NCI-H510A (cell line): ENCODE data around the gene ACLY.
"Not testable (repeated sequence)": the region's sequence is repeated elsewhere in the genome, so short reads cannot be mapped to it uniquely, and the experiment has no call there.

Experiments used
- DNase-seq: peaks from one replicate; lab custom pipeline; 2025; lab: John Stamatoyannopoulos, UW

Gene ACLY

DNA sequence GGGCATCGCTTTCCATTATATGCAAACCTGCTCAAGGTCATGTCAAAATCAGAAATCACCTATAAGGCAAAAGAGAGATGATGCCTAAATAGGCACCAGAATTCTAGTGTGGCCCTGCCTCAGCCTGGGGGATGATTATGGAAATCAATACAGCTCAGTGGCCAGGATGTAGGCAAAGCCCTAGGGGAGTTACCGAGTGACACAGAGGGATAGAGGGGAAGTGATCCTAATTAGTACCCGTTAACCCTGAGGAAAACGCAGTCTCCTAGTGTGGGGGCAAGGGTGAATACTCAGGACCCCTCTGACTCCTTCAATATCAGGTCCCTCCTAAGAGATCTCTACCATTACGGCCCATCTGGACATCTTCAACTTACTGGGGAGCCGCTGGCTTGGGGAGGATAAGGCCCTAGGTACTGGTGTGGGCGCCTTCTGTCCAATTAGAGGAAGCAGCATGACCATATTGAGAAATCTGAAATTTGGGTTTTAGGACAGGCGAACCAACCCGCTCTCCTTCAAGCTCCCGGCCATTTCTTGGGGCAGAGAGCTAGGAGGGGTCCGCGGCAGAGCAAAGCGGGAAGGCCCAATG, 83.4 kb downstream of the ACLY start:
- DNase-seq: no peak

DNA sequence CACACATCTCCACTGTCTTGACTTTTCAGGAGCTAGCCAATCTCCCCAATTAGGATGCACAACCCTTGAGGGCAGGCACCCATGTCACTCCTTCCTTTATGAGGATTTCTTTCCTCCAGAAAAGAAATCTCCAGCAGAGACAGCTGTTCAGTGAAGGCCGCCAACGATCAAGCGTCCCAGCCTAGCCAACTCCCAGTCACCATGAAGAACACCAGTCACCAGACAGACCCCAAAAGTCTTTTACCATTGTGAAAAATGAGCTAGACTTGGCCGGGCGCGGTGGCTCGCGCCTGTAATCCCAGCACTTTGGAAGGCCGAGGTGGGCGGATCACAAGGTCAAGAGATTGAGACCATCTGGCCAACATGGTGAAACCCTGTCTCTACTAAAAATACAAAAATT, 88.8 kb downstream of the ACLY start:
- DNase-seq: not testable (repeated sequence)

DNA sequence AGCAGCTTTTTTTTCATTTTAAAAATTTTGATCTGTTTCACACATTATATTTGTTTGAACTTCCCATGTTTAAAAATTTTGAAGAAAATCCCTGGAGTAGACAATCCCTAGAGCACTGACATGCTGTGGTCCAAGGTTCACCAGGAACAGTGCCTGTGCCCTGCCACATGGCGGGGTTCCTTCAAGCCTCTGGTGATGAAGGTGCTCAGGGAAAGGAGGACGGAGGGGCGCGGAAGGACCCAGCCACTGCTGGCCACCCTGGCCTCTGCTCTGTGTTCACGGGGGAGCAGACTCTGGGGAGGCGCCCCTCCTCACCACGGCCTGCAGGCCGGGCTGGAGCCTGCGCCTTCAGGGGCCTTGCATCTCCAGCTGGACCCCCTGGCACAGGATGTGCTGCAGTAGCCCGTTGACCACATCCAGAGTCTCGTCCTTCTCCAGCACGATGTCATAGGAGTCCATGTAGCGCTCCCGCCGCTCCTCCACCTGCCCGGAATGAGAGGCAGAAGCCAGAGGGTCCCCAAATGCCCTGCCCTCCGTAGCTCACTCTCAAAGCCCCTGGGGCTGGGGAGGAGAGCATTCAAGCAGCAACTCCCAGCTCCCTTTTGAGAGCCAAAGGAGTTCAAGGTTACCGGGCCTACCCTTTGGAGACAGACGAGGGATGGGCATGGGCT, 93.4 kb downstream of the ACLY start:
- no peak for DNase-seq

DNA sequence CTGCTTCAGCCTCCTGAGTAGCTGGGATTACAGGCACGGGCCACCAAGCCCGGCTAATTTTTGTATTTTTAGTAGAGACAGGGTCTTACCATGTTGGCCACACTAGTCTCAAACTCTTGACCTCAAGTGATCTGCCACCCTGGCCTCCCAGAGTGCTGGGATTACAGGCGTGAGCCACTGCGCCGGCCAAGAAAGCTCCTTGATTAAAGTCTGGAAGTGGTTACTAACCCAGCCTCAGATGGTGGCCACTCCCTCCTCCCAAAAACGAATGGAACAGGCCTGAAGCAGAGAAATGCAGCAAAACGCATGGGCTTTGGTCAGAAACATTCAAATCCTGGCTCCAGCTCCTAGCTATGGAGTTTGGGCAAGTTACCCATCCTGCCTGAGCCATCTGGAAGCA, 94.7 kb downstream of the ACLY start:
- no peak for DNase-seq

DNA sequence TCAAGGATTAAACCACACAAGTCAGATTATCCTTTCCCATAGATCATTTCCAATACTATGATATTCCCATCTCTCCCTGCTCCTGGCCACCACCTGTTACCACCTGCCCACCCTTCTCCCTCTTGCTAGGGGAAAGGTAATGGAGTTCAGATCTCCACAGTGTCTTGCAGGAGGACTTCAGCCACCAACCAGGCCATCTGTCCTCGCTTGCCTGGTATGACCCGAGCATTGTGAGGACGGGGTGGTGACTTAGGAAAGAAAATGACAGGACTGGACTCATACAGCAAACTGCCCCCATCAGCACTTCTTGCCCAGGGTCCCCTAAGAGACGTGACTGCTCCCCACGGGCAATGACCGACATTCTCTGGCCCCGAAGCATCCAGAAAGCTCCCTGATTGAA, 95.2 kb downstream of the ACLY start:
- no peak for DNase-seq

DNA sequence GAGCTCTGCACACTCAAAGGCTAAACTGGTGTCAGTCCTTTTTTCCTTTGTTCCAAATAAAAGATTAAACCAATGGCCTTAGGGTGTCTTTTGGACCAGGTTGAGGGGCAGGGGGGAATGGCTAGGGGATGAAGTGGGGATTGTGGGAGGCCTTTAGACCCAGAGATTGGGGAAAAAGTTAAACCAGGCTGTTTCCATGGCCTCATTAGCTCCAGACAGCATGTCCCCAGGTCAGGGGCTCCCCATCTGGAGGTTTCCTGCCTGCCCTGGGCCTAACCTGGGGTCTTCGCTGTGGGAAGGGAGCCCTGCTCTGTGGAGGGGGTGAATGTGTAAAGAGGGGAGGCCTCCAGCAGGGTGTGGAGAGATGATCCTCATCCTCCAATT, 95.6 kb downstream of the ACLY start:
- no peak for DNase-seq

DNA sequence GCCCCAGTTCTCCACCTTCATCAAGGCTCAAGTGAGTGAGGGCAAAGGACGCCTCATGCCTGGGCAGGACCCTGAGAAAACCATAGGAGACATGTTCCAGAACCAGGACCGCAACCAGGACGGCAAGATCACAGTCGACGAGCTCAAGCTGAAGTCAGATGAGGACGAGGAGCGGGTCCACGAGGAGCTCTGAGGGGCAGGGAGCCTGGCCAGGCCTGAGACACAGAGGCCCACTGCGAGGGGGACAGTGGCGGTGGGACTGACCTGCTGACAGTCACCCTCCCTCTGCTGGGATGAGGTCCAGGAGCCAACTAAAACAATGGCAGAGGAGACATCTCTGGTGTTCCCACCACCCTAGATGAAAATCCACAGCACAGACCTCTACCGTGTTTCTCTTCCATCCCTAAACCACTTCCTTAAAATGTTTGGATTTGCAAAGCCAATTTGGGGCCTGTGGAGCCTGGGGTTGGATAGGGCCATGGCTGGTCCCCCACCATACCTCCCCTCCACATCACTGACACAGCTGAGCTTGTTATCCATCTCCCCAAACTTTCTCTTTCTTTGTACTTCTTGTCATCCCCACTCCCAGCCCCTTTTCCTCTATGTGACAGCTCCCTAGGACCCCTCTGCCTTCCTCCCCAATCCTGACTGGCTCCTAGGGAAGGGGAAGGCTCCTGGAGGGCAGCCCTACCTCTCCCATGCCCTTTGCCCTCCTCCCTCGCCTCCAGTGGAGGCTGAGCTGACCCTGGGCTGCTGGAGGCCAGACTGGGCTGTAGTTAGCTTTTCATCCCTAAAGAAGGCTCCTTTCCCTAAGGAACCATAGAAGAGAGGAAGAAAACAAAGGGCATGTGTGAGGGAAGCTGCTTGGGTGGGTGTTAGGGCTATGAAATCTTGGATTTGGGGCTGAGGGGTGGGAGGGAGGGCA, 96.3 kb downstream of the ACLY start:
- DNase-seq: no peak

DNA sequence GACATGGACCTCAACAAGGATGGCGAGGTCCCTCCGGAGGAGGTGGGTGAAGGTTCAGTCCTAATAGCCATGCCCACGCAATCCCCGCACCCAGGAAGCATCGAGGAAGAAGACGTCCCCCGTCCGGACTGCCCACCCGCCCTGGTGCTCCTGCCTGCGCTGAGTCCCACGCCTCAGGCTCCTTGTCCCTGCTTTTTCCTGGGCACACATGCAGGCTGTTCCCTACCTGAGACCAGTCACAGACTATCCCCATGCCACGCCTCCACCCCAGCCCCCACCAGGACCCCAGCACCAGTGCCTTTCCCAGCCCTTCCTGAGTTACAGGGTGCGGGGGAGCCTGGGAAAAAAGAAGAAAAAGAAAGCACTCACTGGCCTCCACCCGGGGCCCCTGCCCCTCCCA, 97.0 kb downstream of the ACLY start:
- no peak for DNase-seq

DNA sequence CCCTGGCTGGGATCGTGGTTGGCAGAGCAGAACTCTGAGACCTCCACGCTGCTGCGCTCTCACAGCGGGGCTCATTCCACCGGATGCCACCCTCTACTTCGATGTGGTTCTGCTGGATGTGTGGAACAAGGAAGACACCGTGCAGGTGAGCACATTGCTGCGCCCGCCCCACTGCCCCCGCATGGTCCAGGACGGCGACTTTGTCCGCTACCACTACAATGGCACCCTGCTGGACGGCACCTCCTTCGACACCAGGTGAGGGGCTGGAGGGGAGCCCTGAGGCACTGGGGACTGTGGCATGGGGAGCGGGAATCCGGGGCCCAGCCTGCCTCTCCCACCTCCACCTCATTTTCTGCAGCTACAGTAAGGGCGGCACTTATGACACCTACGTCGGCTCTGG, 100.7 kb downstream of the ACLY start:
- DNase-seq: no peak
